ENCODE measurements around the gene DYRK3.

- no peak for TF ChIP-seq POLR2A (IDR thresholded peaks at IDR 0.05)
- TF ChIP-seq, protein P1, sequence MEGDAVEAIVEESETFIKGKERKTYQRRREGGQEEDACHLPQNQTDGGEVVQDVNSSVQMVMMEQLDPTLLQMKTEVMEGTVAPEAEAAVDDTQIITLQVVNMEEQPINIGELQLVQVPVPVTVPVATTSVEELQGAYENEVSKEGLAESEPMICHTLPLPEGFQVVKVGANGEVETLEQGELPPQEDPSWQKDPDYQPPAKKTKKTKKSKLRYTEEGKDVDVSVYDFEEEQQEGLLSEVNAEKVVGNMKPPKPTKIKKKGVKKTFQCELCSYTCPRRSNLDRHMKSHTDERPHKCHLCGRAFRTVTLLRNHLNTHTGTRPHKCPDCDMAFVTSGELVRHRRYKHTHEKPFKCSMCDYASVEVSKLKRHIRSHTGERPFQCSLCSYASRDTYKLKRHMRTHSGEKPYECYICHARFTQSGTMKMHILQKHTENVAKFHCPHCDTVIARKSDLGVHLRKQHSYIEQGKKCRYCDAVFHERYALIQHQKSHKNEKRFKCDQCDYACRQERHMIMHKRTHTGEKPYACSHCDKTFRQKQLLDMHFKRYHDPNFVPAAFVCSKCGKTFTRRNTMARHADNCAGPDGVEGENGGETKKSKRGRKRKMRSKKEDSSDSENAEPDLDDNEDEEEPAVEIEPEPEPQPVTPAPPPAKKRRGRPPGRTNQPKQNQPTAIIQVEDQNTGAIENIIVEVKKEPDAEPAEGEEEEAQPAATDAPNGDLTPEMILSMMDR (IDR thresholded peaks at IDR 0.05): peak; percentile 67 to 87
Measured at GRCh38 chr1:206663832-206664652, 28.7 kb downstream of the DYRK3 start.
